Esophagus squamous epithelium (tissue), 4 donors: ENCODE data around the gene MSL2.

Source experiments
- POLR2A ChIP-seq, 4 donors: fragments of 450-650 bp; IDR thresholded peaks; one replicate each; pipeline ENCODE4 v1.6.1; 2017; ENCODE audit warnings: antibody characterized with exemption in 4 of 4, mild to moderate bottlenecking in 4 of 4, moderate library complexity in 3 of 4
- TF ChIP-seq, protein P1 (sequence below), 6 experiments: fragments of 450-650 bp in 4 of 6; fragments of 200-600 bp in 2 of 6; sonication (generic) in 2 of 6; IDR thresholded peaks; one replicate each; pipeline ENCODE4 v1.5.1; 2016 to 2019; ENCODE audit warnings: antibody characterized with exemption in 6 of 6, mild to moderate bottlenecking in 4 of 6, moderate library complexity in 4 of 6

DNA sequence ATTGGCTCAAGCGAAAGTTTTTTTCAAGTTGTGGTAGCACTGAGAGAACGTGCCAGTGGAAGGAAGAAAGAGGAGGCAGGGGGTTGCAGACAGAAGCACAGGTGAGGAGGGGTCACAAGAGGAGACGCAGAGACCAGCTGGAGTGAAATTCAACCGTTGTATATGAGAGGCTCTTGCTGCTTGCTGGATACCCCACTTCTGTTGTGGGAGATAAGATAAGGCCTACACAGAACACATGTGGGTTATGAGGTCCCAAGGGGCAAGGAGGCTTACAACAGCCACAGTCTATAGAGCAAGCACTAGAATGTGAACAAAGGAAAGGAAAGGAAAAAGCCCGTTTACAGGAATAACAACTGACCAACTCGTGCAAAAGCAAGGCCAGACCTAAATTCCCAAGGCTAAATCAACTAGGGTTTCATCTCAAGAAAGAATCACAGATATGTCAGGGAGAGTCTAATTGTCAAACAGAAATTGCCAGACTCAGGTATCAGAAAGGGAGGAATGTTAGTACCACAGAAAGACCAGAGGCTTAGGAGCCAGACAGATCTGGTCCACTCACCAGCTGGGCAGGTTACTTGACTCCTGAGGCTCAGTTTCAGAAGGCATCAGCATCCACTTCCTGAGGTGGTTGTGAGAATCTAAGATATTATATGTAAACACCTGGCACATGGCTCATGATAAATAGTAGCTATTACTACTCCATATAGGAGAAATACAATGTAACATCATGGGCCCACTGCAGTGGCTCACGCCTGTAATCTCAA lies 60.9 kb downstream of the MSL2 start:
- TF ChIP-seq, protein P1, sequence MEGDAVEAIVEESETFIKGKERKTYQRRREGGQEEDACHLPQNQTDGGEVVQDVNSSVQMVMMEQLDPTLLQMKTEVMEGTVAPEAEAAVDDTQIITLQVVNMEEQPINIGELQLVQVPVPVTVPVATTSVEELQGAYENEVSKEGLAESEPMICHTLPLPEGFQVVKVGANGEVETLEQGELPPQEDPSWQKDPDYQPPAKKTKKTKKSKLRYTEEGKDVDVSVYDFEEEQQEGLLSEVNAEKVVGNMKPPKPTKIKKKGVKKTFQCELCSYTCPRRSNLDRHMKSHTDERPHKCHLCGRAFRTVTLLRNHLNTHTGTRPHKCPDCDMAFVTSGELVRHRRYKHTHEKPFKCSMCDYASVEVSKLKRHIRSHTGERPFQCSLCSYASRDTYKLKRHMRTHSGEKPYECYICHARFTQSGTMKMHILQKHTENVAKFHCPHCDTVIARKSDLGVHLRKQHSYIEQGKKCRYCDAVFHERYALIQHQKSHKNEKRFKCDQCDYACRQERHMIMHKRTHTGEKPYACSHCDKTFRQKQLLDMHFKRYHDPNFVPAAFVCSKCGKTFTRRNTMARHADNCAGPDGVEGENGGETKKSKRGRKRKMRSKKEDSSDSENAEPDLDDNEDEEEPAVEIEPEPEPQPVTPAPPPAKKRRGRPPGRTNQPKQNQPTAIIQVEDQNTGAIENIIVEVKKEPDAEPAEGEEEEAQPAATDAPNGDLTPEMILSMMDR (IDR thresholded peaks at IDR 0.05): no peak
- TF ChIP-seq POLR2A (IDR thresholded peaks at IDR 0.05): no peak
